Stimulated activated naive CD4-positive, alpha-beta T cell (primary cell): Measurements from ENCODE around the gene MOCS3.
"Not testable (repeated sequence)": the region's sequence is repeated elsewhere in the genome, so short reads cannot be mapped to it uniquely, and the experiment has no call there.

Experiments
- DNase-seq, 6 experiments: peaks; one replicate each; lab custom pipeline; 2025; lab: John Stamatoyannopoulos, UW

Gene MOCS3

DNA sequence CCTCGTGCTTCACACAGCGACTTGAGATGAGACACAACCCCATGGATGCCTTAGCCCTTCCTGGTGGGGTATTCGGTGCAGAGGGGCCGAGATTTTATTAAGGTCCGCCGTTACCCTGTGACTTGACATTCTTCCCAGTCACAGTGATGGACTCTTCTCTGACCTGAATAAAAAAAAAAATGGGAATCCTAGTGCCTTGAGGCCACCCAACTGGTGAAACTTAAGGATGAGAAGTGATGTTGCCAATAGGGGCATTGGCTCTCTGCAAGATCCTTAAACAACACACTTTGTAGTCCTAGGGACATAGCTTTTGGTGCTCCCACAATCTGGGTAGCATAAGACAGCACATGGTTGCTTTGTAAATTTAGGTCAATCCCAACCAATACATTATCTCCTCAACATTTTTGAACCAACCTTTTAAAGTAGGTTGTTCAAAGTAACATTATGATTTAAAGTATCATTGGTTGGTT is 26.6 kb upstream of the MOCS3 start:
- DNase-seq = peak in 1 of 6 experiments; percentile 47

DNA sequence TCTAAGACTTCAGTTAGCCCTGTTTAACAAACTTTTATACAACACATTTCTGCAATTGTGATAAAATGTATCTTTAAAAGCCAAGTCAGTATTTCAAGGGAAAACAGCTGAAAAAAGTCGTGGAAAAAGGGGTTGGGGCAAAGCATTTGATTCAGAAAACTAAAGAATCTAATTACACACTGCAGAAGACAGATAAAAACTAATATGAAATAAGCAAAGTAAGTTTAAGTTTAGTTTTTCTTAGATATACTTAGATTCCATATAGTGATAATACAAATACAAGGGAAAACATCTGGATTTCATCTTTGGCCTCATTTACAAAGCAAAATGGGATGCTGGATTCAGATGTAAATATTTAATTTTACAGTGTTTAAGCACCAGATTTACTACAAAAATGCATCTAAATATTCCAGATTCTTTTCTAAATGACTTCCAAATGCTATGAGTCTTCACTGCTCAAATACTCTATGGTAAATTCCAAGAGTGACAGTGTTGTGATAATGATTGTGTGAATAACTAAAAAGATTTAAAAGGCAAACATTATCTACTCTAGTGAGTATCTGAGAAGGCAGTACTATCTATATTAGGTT is 25.8 kb upstream of the MOCS3 start:
- no peak for DNase-seq

GRCh38 chr20:50933589-50933988 is 25.0 kb upstream of the MOCS3 start:
- no peak for DNase-seq

DNA sequence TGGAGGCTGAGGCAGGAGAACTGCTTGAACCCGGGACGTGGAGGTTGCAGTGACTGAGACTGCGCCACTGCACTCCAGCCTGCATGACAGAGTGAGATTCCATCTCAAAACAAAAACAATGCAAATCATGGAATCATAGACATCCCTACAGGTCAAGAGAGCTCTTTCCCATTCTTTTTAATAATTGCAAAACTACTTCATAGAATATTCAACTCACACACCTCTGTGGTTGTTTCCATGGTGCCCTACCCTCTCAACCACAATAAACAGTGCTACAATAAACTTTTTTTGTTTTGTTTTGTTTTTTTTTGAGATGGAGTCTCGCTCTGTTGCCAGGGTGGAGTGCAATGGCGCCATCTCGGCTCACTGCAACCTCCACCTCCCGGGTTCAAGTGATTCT is 15.5 kb upstream of the MOCS3 start:
- no peak for DNase-seq

- no peak for DNase-seq
Observed at GRCh38 chr20:50948132-50948785, 10.4 kb upstream of the MOCS3 start.

GRCh38 chr20:50953196-50953595 is 5.4 kb upstream of the MOCS3 start:
- DNase-seq = no peak

- no peak for DNase-seq
Observed at GRCh38 chr20:50953821-50954220, 4.8 kb upstream of the MOCS3 start.

- DNase-seq = no peak
Observed at GRCh38 chr20:50957276-50957675, 1.3 kb upstream of the MOCS3 start.

DNA sequence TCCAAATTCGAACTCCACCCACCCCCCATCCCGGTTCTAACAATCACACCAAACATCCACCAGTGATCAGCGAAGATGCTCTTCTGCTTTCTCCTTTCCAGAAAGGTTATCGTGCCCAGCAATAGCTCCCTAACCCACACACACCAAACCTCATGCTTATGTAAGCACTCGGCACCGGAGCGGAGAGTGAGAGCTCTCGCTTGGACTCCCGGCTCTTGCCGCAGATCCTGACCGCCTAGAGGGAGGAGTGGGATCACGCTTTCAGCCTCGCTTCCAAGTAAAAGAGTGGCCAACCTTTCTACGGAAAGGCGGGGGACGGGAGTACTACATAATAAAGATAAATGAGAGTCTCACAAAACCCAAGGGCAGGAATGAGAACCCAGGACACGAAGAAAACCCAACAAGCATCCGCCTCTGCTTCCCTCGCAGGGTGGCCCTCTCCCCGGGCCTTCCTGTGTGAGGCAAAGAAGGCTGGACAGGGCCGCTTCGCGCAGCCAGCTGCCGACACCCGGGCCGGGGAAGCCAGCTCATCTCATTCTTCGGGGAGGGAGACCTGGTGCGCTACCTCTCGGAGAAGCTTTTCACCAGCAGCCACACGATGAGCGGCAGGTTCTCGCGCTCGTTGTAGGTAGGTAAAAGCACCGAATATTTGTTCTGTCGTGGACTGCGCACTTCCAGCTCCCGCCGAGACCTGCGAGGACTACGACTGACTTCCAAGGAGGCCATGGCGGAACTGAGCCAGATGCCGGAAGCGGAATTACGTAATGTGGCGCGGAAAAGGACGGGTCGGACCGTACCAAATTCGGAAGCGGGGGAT is 612 bp upstream of the MOCS3 start, which contains the start of gene DPM1:
Gene DPM1 (minus strand): TSS at position 735 of the 817 bp plus-strand sequence. CDS start 9 bp downstream, at position 726.
- peak in 4 of 6 experiments; percentile 40 to 86 (median 82) for DNase-seq

GRCh38 chr20:50959543-50960126 is 1.0 kb downstream of the MOCS3 start:
- no peak for DNase-seq

- no peak for DNase-seq
Observed at GRCh38 chr20:50967586-50967985, 9.0 kb downstream of the MOCS3 start.

GRCh38 chr20:50968289-50968688 is 9.7 kb downstream of the MOCS3 start:
- no peak for DNase-seq

GRCh38 chr20:50969435-50969834 is 10.8 kb downstream of the MOCS3 start:
- DNase-seq = no peak

GRCh38 chr20:50969912-50970311 is 11.3 kb downstream of the MOCS3 start:
- no peak for DNase-seq

- no peak for DNase-seq
Observed at GRCh38 chr20:50975701-50976330, 17.2 kb downstream of the MOCS3 start.

DNA sequence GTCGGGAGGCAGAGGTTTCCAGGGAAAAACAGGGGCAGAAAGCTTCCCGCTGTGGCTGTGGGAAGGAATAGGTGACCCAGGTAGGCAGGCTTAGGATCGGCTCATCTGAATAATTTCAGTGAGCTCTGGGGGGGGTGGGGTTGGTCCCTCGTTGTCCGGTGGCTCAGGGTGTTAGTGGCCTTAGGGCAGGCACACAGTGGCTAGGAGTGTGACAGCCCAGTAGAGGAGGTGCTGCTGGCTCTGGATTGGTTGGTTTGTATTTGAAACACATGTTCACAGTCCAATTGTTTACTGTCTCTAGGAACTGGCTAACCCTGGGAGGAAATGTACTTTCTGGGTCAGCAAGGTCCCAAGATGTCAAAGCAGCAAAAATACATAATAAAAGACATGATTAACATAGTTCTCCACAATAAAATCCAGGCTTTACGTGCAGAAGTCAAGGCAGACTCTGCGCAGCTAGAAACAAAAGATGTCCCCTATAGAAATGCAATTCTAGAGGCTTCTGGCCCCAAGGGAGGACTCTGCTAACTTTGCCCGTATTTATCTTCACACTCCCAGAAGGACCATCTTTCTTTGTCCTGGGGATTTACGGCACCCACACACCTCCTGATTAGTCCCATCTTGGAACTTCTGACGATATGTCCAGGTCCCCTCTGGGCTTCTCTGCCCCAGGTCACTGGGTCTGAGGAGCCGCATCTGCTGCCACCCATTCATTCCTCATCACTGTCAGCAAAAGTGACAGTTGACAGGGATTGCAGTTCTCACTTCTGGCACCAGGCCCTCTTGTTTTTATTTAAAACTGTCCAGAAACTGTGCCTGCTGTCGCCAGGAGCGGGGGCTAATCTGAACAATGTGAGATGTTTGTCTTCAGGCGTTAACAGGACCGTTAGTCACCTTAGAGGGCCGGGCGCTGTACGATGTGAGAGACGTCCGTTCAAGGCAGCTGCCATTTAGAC is 18.7 kb downstream of the MOCS3 start:
- DNase-seq = no peak

DNA sequence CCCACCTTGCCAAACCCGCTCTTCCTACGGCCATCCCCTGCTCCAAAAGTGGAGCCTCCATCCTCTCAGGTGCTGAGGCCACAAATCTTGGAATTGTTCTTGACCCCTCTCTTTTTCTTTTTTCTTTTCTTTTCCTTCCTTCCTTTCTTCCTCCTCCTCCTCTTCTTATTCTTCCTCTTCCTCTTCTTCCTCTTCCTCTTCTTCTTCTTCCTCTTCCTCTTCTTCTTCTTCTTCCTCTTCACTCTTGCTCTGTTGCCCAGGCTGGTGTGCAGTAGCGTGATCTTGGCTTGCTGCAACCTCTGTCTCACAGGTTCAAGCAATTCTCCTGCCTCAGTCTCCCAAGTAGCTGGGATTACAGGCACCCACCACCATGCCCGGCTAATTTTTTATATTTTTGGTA is 19.9 kb downstream of the MOCS3 start:
- not testable (repeated sequence) for DNase-seq

- no peak for DNase-seq
Observed at GRCh38 chr20:50980071-50980681, 21.6 kb downstream of the MOCS3 start.

DNA sequence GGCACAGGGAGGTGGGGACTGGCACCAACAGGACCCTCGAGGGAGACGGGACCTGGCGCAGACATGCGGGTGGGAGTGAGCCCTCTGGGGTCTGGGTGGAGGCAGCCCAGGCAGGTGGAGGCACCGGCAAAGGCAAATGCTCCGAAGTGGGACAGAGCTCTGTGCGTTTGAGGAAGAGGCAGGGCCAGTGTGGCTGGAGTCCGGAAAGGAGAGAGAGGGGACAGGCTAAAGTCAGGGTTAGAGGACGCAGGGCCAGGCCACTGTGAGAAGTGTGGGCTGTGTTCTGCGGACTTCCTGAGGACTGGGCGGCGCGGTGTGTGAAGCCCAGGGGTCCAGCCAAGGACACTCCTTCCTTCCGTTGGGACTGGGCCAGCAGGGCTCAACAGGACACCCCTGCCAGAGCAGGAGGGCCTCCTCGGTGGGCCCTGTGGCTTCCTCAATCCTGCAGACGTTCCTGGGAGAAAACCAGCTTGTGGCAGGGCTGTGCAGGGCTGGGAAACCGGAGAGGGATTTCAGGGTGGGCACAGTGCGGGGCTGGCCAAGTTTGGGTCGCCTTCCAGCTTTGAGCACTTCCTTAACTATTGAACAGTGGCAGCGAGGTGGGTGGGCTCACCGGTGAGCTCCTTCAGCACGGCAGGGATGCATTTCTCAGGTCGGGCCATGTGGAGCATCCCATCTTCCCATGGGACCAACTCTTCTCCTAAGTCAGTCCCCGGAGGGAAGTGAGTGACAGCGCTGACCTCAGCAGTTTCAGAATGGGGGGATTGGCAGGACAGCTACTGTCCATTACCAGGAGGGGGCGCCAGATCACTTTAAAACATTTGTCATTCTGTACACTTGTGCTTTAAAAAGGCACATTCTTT is 22.5 kb downstream of the MOCS3 start:
- DNase-seq = peak in 5 of 6 experiments; percentile 16 to 58 (median 36)
